T-cell (primary cell): Measurements from ENCODE around the gene DDX59. TPM values are rescaled to one million over a fixed set of nuclear protein-coding genes. Genes with fewer than 3 reads are reported as not detected.

Experiments used
- total RNA-seq, 35 experiments: library from RNA in 6 of 35; stranded (reverse) in 6 of 35; fragments of 120-200 nt in 1 of 35; gene quantifications; one replicate each; pipeline versions ENCODE4 v1.2.1 to v1.2.4 and lab custom pipeline; 2013 to 2026

DDX59 gene
- total RNA-seq, 5 donors from 2014 or later (not counting 1 experiment from before 2014, with no cell fraction given): 19.2 to 38.7 (median 31.7) TPM

Other genes starting within 250 kb of the DDX59 start
- gene KIF14, start 49.2 kb downstream of the DDX59 start, total RNA-seq: under 1 TPM; 0.03 to 0.33 (median 0.19) TPM
- gene CAMSAP2, start 69.0 kb upstream of the DDX59 start, total RNA-seq: 1 to 10 TPM; 4.6 to 9.1 (median 5.2) TPM
- 1 to 10 TPM; 1.2 to 6.7 (median 1.8) TPM for gene GPR25, start 203.1 kb upstream of the DDX59 start, total RNA-seq
- gene INAVA, start 225.0 kb upstream of the DDX59 start, total RNA-seq: under 1 TPM in 4 of 5 donors, not detected in 1; 0.09 to 0.62 (median 0.25) TPM